Activated CD4-positive, CD25-positive, alpha-beta regulatory T cell treated with anti-CD3 and anti-CD28 coated beads, Interleukin-2, amount 50 U/mL, for 16 hours (primary cell): ENCODE results near the gene ASB1.
"Not testable (repeated sequence)": the region's sequence is repeated elsewhere in the genome, so short reads cannot be mapped to it uniquely, and the experiment has no call there.

Experiments
- DNase-seq: peaks from one replicate; pipeline ENCODE4 v3.0.0-alpha.2; 2020; ENCODE audit warnings: low read depth, low spot score

ASB1 gene

DNA sequence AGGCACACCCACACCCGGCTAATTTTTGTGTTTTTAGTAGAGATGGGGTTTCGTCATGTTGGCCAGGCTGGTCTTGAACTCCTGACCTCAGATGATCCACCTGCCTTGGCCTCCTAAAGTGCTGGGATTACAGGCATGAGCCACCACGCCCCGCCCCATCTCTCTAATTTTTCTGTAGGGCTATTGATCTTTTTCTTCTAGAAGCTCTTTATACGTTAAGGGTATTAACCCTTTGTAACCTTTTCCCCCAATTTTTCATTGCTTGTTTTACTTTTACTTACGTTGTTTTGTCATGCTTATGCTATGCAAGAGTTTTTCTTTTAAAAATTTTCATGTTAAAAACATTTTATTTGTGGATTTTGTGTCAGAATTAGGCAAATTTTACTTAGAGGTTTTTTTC is 15.5 kb downstream of the ASB1 start:
- not testable (repeated sequence) for DNase-seq

- DNase-seq, result no peak
These were observed 17.5 kb downstream of the ASB1 start for GRCh38 chr2:238444242-238444641.

GRCh38 chr2:238445409-238446190 is 18.9 kb downstream of the ASB1 start:
- no peak for DNase-seq

GRCh38 chr2:238446371-238446770 is 19.6 kb downstream of the ASB1 start:
- no peak for DNase-seq

GRCh38 chr2:238448031-238448955 is 21.6 kb downstream of the ASB1 start:
- no peak for DNase-seq

- no peak for DNase-seq
These were observed 22.5 kb downstream of the ASB1 start for GRCh38 chr2:238449241-238449640.

DNA sequence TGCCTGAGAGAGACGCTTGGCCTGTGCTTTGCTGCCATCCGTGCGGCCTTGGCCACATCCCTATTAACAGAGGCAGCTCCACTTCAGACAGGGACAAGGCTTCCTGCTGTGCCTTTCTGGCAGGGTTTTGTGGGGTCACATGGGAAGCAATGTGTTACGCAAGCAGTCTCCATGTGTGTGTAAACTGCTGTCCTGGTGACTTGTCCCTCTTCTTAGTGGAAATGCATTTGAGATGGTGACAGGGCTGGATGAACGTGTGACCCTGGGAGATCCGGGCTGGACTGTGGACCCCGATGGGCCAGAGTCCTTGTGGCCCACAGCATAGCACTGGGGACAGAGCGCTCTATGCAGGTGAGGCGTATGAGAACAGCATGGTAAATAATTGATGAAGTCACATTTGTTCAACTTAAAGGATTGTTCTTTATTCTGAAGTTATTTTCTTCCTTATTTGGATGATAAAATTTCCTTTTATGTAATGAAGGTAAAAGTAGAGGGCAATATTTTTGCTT is 23.2 kb downstream of the ASB1 start:
- DNase-seq, result no peak

GRCh38 chr2:238450440-238450861 is 23.7 kb downstream of the ASB1 start:
- no peak for DNase-seq

DNA sequence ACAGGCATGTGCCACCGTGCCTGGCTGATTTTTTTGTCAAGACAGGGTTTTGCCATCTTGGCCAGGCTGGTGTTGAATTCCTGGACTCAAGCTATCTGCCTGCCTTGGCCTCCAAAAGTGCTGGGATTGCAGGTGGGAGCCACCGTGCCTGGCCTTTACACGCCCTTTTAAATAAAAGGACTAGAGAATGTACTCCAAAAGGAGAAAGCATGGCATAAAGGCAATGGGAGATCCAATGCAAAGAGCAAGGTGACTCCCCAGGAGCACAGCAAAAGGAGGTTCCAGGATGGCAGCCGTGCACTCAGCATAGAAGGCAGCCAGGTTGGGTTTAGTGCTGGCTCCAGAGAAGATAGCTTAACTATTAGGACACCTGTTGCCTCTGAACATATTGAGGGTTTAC is 27.1 kb downstream of the ASB1 start:
- no peak for DNase-seq

- DNase-seq, result no peak
These were observed 29.7 kb downstream of the ASB1 start for GRCh38 chr2:238456449-238456848.

DNA sequence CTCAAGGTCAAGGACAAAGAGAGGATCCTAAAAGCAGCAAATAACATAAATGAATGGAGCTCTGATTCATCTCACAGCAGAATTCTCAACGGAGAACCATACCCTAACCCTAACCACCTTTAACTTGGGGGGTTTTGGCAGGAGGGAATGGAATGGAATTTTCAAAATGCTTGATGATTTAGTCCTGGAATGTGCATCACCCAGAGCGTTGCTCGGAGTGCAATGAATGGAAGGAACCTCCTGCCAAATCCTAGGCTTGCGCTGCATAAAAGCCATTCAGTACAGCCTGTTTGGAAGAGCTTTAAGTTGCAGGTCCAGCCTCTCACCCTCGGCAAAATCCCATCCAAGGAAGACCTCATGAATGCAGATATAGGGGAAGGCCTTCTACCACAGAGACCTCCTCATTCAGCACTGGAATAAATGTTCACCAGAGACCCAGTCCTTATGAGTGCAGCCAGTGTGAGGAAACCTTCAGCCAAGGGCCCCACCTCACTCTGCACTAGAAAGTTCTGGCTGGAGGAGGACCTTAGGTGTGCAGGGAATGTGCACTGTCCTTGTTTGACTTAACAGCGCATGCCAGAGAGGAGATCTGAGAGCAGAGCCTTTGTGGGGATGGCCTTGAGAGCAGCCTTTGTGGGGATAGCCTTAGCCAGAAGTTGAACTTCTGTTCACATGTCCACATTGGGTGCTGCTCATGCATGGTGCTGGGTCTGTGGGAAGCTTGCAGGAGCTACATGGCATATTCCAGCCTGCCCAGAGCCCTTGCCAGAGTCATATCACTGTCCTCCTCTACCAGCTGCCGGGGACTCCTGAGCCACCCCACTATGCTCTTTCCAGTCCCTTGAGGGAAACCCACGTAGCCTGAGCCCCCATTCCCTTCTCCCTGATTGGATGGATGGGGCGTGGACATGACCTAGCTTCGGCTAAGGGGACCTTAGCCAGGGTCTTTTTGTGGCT is 30.5 kb downstream of the ASB1 start:
- no peak for DNase-seq

DNA sequence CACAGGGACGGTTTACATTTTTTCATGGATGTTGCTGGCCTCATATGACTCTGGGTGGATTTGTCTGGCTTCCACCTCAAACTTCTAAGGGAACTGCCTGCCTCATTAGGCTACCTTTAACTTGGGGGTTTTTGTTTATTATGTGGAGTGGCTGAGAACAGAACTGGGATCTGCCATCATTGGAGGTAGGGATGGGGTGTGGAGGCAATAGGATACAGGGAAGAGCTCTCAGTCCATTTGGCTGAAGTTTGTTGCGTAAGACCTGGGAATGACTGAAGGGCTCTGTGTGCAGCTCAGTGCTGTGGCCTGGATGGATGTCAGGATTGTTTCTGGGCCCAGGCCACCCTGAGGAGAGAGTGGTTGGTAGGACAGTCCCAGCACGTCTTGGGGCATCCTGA is 31.2 kb downstream of the ASB1 start:
- no peak for DNase-seq

GRCh38 chr2:238458651-238459050 is 31.9 kb downstream of the ASB1 start:
- no peak for DNase-seq

DNA sequence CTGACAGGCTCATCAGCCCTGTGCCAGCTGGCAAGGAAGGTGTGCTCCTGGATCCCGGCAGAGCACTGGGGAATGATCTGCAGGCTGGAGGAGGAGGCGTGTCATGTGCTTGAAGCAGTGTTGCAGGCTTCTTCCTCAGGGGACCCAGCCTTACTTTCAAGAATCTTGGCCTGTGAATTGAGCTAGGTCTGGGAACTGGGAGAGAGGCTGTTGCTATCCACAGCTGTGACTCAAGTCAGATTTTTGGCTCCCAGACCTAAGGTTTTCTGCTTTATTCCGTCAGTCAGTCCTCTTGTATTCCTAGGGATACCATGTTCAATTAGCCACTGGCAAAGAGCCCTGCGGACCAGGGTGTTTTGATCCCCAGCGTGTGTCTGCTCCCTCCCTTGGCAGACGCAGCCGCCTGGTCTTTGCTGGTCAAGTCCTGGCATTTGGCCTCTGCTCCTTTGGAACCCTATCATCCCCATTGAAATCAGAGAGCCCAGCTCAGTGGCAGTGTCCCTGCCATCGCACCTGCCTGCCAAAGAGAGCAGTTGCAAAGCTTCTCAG is 32.4 kb downstream of the ASB1 start:
- DNase-seq, result no peak

GRCh38 chr2:238461051-238461450 is 34.3 kb downstream of the ASB1 start:
- DNase-seq, result no peak

- DNase-seq, result no peak
These were observed 34.8 kb downstream of the ASB1 start for GRCh38 chr2:238461491-238461890.

- no peak for DNase-seq
These were observed 35.2 kb downstream of the ASB1 start for GRCh38 chr2:238461916-238462315.

GRCh38 chr2:238462782-238463396 is 36.2 kb downstream of the ASB1 start:
- DNase-seq, result no peak

- no peak for DNase-seq
These were observed 37.7 kb downstream of the ASB1 start for GRCh38 chr2:238464389-238464788.

DNA sequence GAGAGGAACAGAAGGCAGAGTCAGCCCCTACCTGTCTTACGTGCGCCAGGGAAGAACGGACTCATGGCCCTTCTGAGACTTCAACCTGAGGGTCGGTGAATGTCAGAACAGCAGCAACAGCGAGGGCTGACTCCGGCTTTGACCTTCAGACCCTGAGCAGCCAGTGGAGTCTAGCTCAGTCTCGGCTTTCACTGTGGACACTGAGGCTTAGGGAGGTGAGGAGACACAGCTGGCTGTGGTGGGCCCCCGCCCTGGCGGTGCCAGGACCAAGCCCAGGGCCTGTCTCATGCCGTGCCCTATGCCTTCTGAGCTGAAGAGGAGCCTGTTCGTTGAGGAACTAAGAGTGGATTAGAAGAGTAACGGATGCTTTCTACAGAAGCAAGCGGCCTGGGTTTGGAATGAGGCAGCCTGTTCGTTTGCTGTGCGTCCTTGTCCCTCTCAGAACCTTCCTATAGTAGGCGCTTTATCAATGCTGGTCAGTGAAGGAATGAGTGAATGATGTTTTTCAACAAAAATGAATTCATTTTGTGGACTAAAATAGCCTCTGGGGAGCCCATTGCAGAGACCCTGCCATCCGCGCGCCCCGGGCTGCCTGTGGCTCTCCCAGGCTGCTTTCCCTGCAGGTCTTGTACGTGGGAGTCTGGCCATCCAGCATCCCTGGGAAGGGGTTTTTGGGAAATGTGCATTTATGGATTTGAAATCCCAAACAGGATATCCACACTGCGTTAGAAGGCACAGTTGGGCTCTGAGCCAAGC is 38.9 kb downstream of the ASB1 start:
- DNase-seq, result no peak
